Ovary (tissue), 3 donors: Measurements from ENCODE around the gene SLC43A1.

Experiments
- CTCF ChIP-seq, 3 donors: fragments of 450-650 bp in 2 of 3; fragments of 200-600 bp in 1 of 3; IDR thresholded peaks; one replicate each; pipeline versions ENCODE4 v1.5.1 to v1.8.0; 2016 to 2022; ENCODE audit warnings: antibody characterized with exemption in 3 of 3, mild to moderate bottlenecking in 1 of 3
- POLR2A ChIP-seq: fragments of 450-650 bp; IDR thresholded peaks from one replicate; pipeline ENCODE4 v1.6.1; 2017; ENCODE audit warnings: antibody characterized with exemption, mild to moderate bottlenecking, moderate library complexity
- donor health status: DM: no; HTN: no; CAD: no.

- TF ChIP-seq CTCF (IDR thresholded peaks at IDR 0.05) (no peak), POLR2A (no peak)
These were observed 7.9 kb upstream of the SLC43A1 start for GRCh38 chr11:57523419-57523818.
